Osteocyte (in vitro differentiated cells): ENCODE results near the gene DNAI1. TPM values are rescaled to one million over a fixed set of nuclear protein-coding genes. Genes with fewer than 3 reads are reported as not detected.

Experiments used
- DNase-seq: peaks from one replicate; pipeline ENCODE4 v3.0.0; 2021; ENCODE audit warnings: mixed read lengths; ENCODE audit not compliant: unreplicated experiment; ENCODE audit errors: extremely low spot score
- H3K27ac Mint-ChIP-seq: one replicate; pipeline ENCODE4 v1.8.0; 2021; ENCODE audit warnings: mild to moderate bottlenecking, mixed read lengths; ENCODE audit not compliant: unreplicated experiment
- H3K27me3 Mint-ChIP-seq: one replicate; pipeline ENCODE4 v1.8.0; 2021; ENCODE audit warnings: mixed read lengths; ENCODE audit not compliant: unreplicated experiment
- H3K36me3 Mint-ChIP-seq: one replicate; pipeline ENCODE4 v1.8.0; 2021; ENCODE audit warnings: mixed read lengths; ENCODE audit not compliant: unreplicated experiment
- H3K4me1 Mint-ChIP-seq: one replicate; pipeline ENCODE4 v1.8.0; 2021; ENCODE audit warnings: mixed read lengths; ENCODE audit not compliant: unreplicated experiment
- H3K4me3 Mint-ChIP-seq: one replicate; pipeline ENCODE4 v1.8.0; 2021; ENCODE audit warnings: mild to moderate bottlenecking, moderate library complexity, mixed read lengths; ENCODE audit not compliant: unreplicated experiment
- H3K9me3 Mint-ChIP-seq: one replicate; pipeline ENCODE4 v1.8.0; 2021; ENCODE audit warnings: mixed read lengths; ENCODE audit not compliant: unreplicated experiment
- total RNA-seq: library from RNA; stranded (reverse); gene quantifications from 2 replicates; pipeline ENCODE4 v1.2.1, GENCODE V29; 2021
- TF ChIP-seq, protein P1 (sequence below): fragments of 200-600 bp; sonication (generic); IDR thresholded peaks from 2 replicates; pipeline ENCODE4 v1.5.0; 2021; ENCODE audit warnings: antibody characterized with exemption, mild to moderate bottlenecking, moderate library complexity

Gene DNAI1
- total RNA-seq, 1 donor from 2014 or later, result not detected

DNA sequence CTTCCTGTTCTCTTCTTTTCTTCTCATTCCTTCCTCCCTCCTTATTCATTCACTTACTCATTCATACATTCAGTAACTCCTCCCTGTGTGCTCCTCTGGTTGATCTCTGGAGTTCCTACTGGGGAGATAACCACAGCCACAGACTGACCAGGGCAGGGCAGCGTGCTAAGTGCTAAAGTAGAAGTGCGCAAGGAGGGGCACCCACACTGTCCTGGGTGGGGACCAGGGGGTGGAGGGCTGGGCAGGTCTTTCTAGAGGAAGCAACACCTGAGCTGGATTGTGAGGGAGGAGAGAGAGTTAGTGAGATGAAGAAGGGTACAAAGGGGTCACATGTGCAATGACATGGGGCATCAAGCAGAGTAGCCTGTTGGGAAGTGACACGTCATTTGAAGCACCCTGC lies 50.3 kb downstream of the DNAI1 start:
- no peak for DNase-seq
- no peaks in the 10 kb centered on the region for H3K4me1 Mint-ChIP-seq
- TF ChIP-seq, protein P1, sequence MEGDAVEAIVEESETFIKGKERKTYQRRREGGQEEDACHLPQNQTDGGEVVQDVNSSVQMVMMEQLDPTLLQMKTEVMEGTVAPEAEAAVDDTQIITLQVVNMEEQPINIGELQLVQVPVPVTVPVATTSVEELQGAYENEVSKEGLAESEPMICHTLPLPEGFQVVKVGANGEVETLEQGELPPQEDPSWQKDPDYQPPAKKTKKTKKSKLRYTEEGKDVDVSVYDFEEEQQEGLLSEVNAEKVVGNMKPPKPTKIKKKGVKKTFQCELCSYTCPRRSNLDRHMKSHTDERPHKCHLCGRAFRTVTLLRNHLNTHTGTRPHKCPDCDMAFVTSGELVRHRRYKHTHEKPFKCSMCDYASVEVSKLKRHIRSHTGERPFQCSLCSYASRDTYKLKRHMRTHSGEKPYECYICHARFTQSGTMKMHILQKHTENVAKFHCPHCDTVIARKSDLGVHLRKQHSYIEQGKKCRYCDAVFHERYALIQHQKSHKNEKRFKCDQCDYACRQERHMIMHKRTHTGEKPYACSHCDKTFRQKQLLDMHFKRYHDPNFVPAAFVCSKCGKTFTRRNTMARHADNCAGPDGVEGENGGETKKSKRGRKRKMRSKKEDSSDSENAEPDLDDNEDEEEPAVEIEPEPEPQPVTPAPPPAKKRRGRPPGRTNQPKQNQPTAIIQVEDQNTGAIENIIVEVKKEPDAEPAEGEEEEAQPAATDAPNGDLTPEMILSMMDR, result no peak
- H3K27ac Mint-ChIP-seq, result no peak overlapping the region
- H3K36me3 Mint-ChIP-seq, result no peaks in the 10 kb centered on the region
- H3K27me3 Mint-ChIP-seq, result peaks cover 53% of the 10 kb centered on the region
- no peaks in the 10 kb centered on the region for H3K9me3 Mint-ChIP-seq
- H3K4me3 Mint-ChIP-seq, result no peak overlapping the region

DNA sequence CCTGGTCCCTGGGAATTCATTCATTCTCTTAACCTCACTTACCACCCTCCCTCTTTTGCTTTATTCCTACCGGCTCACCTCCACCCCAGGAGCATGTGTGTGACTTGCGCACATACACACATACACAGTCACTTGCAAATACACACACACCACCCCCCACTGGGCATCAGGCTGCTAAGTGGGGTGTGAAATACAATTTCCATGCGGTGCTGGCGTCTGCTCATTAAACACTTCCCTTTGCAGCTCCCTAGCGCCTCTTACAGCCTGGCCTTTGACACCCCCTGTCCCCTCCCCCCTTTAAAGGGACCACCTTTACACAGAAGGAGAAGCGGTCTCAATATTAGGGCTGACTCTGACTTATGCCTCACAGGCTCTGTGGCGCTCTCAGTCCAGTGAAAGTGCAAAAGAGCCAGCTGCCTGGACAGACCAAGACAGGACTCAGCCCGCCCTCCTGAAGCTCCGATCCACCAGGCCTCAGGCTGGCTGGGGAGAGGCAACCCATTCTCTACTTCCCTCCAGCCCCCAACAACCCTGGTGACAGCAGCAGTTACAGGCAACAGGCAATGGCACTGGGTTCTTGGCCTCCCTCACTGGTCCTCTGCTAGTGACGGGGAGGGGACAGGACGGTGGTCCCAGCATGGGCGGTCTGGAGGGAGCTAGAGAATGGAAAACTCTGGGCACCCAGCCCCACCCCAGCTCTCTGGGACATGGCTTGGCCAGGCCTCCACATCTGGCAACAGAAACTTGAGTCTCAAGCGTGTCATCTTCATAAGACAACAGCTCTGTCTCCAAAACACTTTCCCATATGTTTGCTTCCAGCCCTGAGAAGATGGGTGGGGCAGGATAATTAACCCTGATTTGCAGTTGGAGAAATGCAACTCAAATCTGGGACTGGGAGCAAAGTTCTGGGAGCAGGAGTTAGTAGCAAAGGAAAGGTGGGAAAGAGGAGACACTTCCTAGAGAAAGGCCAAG lies 52.2 kb downstream of the DNAI1 start:
- no peaks in the 10 kb centered on the region for H3K36me3 Mint-ChIP-seq

DNA sequence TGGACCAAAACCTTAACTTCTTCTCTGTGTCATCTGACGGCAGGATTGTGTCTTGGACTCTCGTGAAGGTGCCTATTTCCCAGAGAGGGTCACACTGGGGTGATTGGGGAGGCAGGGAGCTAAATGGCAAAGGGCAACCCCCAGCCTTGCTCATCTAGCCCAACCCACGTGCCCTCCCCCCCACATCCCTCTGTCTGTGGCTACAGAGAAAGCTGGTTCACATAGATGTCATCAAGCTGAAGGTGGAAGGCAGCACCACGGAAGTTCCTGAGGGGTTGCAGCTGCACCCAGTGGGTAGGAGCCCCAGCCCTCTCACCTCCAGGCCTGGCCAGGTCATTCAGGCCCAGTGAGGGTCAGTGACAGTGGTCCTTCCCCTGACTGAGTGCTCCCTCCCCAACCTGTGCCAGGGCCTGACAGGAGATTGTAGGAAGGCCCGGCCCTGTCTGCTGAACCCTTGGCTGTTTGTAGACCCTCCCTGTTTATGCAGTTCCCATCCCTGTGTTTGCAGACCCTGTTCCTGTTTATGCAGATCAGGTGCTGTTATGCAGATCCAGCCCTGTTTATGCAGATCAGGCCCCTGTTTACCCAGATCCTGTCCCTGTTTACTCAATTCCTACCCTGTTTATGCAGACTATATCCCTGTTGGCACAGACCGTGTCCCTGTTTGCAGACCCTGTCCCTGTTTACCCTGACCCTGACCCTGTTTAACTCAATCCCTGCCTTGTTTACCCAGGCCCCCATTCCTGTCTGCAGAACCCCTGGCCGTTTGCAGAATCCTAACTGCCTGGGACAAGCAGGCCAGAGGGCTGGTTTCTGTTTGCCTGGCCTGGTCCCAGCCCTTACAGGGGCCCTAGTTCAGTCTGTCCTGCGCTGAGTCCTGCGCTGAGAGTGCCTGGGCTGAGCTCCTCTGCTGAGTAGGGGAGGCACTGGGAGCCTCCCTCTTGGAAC lies 53.8 kb downstream of the DNAI1 start:
- Mint-ChIP-seq H3K27ac (no peak overlapping the region), H3K27me3 (peaks cover 55% of the 10 kb centered on the region), H3K9me3 (no peaks in the 10 kb centered on the region), H3K36me3 (no peaks in the 10 kb centered on the region), H3K4me1 (no peaks in the 10 kb centered on the region), H3K4me3 (no peak overlapping the region)
- DNase-seq, result no peak
- TF ChIP-seq, protein P1, result no peak

More for the DNA sequence above, 52.2 kb downstream of the DNAI1 start:
- TF ChIP-seq, protein P1, result no peak
- no peak for DNase-seq
- Mint-ChIP-seq H3K9me3 (no peaks in the 10 kb centered on the region), H3K4me3 (no peak overlapping the region), H3K27ac (no peak overlapping the region), H3K4me1 (no peaks in the 10 kb centered on the region), H3K27me3 (peaks cover 51% of the 10 kb centered on the region)

DNA sequence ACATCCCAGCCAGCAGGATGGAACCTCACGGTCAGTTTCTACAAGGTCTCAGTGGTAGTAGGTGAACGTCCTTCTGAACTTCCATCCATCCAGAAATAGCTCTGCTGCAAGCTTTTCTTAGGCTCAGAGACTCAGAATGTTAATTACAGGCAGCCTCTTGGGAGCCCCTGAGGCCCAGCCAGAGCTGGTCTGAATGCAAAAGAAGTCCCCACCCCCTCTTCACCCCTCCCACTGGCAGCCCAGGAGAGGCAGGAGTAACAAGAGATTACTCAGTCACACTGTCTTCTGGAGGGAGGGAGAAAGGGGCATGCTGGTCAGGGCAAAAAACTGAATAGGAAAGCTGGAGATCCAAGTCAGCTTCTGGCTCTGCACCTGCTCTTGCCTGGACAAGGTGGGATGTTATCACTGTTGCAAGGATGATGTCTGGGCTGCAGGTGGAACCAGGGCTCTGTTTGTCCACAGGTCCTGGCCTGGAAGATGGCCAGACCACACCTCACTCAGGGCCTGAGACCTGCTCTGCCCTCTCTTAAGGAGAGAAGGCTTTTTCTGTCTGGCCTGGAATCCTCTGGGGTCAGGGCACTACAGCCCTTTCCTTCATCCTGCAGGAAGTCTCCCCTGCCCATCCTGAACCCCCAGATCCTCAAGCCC lies 55.1 kb downstream of the DNAI1 start:
- DNase-seq, result no peak
- no peaks in the 10 kb centered on the region for H3K9me3 Mint-ChIP-seq
- no peak overlapping the region for H3K4me3 Mint-ChIP-seq
- TF ChIP-seq, protein P1, result no peak
- no peak overlapping the region for H3K27ac Mint-ChIP-seq
- H3K27me3 Mint-ChIP-seq, result peaks cover 55% of the 10 kb centered on the region
- no peaks in the 10 kb centered on the region for H3K36me3 Mint-ChIP-seq
- no peaks in the 10 kb centered on the region for H3K4me1 Mint-ChIP-seq
